ENCODE results near the gene SMIM24. TPM values are rescaled to one million over a fixed set of nuclear protein-coding genes. Genes with fewer than 3 reads are reported as not detected.

SMIM24 gene
- total RNA-seq, 1 experiment from 2014 or later, result not detected

- ChIA-PET POLR2A (interaction anchor here (0.6 to 2.3 kb wide), 11 partner anchors 12 to 503 kb away, joined by 3 to 7 read pairs (median 4); partner anchors contain the start of gene SMIM44), CTCF (interaction anchor here (0.5 to 5.1 kb wide), 12 partner anchors 9 to 882 kb away, joined by 3 to 55 read pairs (median 3); no protein-coding TSS in a partner anchor)
- peak; percentile 29 for DNase-seq (ENCODE audit: unreplicated experiment)
- intact Hi-C loops (cut with micrococcal nuclease), result no loop called here
- TF ChIP-seq CTCF (IDR thresholded peaks at IDR 0.05; ENCODE audit: unreplicated experiment), result no peak
- H3K36me3 Mint-ChIP-seq (ENCODE audit: insufficient read depth, unreplicated experiment), result peaks cover 38% of the 10 kb centered on the region
- no peak overlapping the region for H3K27ac Mint-ChIP-seq (ENCODE audit: low read depth, unreplicated experiment)
- H3K27me3 Mint-ChIP-seq (ENCODE audit: insufficient read depth, unreplicated experiment), result no peaks in the 10 kb centered on the region
- no peak overlapping the region for H3K4me3 Mint-ChIP-seq (ENCODE audit: unreplicated experiment)
- BruUV-seq (replicated peaks), result no TSS peak
- H3K4me1 Mint-ChIP-seq (ENCODE audit: insufficient read depth, unreplicated experiment), result peaks cover 6% of the 10 kb centered on the region
- H3K9me3 Mint-ChIP-seq (ENCODE audit: unreplicated experiment), result no peaks in the 10 kb centered on the region
Measured at GRCh38 chr19:3469638-3470499, 10.5 kb downstream of the SMIM24 start.

- intact Hi-C loops (cut with micrococcal nuclease), result no loop called here
- TF ChIP-seq CTCF (IDR thresholded peaks at IDR 0.05; ENCODE audit: unreplicated experiment), result no peak
- Mint-ChIP-seq H3K9me3 (ENCODE audit: unreplicated experiment) (no peaks in the 10 kb centered on the region), H3K27ac (ENCODE audit: low read depth, unreplicated experiment) (no peak overlapping the region), H3K27me3 (ENCODE audit: insufficient read depth, unreplicated experiment) (no peaks in the 10 kb centered on the region), H3K4me3 (ENCODE audit: unreplicated experiment) (no peak overlapping the region), H3K4me1 (ENCODE audit: insufficient read depth, unreplicated experiment) (peaks cover 6% of the 10 kb centered on the region), H3K36me3 (ENCODE audit: insufficient read depth, unreplicated experiment) (peaks cover 53% of the 10 kb centered on the region)
- ChIA-PET CTCF (no interaction called here), POLR2A (no interaction called here)
- no peak for DNase-seq (ENCODE audit: unreplicated experiment)
- no TSS peak for BruUV-seq (replicated peaks)
Measured at GRCh38 chr19:3468211-3468610, 12.1 kb downstream of the SMIM24 start.

- no peak for TF ChIP-seq CTCF (IDR thresholded peaks at IDR 0.05; ENCODE audit: unreplicated experiment)
- H3K4me3 Mint-ChIP-seq (ENCODE audit: unreplicated experiment), result no peak overlapping the region
- peaks cover 6% of the 10 kb centered on the region for H3K4me1 Mint-ChIP-seq (ENCODE audit: insufficient read depth, unreplicated experiment)
- POLR2A ChIA-PET, result interaction anchor here (2.3 kb wide), 1 partner anchor 131 kb away, joined by 5 read pairs; no protein-coding TSS in a partner anchor
- peaks cover 58% of the 10 kb centered on the region for H3K36me3 Mint-ChIP-seq (ENCODE audit: insufficient read depth, unreplicated experiment)
- intact Hi-C loops (cut with micrococcal nuclease), result no loop called here
- CTCF ChIA-PET, result no interaction called here
- DNase-seq (ENCODE audit: unreplicated experiment), result no peak
- no peak overlapping the region for H3K27ac Mint-ChIP-seq (ENCODE audit: low read depth, unreplicated experiment)
- H3K9me3 Mint-ChIP-seq (ENCODE audit: unreplicated experiment), result no peaks in the 10 kb centered on the region
- H3K27me3 Mint-ChIP-seq (ENCODE audit: insufficient read depth, unreplicated experiment), result no peaks in the 10 kb centered on the region
- no TSS peak for BruUV-seq (replicated peaks)
Measured at GRCh38 chr19:3467437-3468198, 12.7 kb downstream of the SMIM24 start.

- intact Hi-C loops (cut with micrococcal nuclease), result no loop called here
- BruUV-seq (replicated peaks), result no TSS peak
- Mint-ChIP-seq H3K27ac (ENCODE audit: low read depth, unreplicated experiment) (no peak overlapping the region), H3K4me1 (ENCODE audit: insufficient read depth, unreplicated experiment) (peaks cover 6% of the 10 kb centered on the region), H3K9me3 (ENCODE audit: unreplicated experiment) (no peaks in the 10 kb centered on the region), H3K27me3 (ENCODE audit: insufficient read depth, unreplicated experiment) (no peaks in the 10 kb centered on the region), H3K4me3 (ENCODE audit: unreplicated experiment) (no peak overlapping the region), H3K36me3 (ENCODE audit: insufficient read depth, unreplicated experiment) (peaks cover 64% of the 10 kb centered on the region)
- DNase-seq (ENCODE audit: unreplicated experiment), result no peak
- ChIA-PET CTCF (interaction anchor here (1.3 kb wide), 1 partner anchor 37 kb away, joined by 4 read pairs; no protein-coding TSS in a partner anchor), POLR2A (interaction anchor here (0.7 to 2.3 kb wide), 3 partner anchors 12 to 140 kb away, joined by 3 to 6 read pairs (median 5); no protein-coding TSS in a partner anchor)
- no peak for TF ChIP-seq CTCF (IDR thresholded peaks at IDR 0.05; ENCODE audit: unreplicated experiment)
Measured at GRCh38 chr19:3466635-3467034, 13.7 kb downstream of the SMIM24 start.
